ENCODE results near the gene ZNF521.

DNA sequence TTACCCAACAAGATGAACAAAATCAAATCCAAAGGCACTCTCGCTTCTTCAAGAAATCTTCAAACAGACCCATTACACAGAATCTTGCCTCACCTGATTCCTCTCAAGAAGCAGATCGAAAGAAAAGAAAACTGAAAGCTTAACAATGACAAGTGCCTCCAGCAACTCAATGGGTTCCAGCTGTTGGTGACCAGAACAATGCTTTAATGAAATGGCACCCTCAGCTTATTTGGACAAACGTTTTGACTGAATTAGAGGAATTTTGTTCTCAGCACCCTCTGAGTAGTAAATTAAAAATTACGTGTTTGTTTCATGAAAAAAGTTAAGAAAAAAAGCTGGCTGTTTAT, 211.0 kb downstream of the ZNF521 start:
- TF ChIP-seq, protein P1, sequence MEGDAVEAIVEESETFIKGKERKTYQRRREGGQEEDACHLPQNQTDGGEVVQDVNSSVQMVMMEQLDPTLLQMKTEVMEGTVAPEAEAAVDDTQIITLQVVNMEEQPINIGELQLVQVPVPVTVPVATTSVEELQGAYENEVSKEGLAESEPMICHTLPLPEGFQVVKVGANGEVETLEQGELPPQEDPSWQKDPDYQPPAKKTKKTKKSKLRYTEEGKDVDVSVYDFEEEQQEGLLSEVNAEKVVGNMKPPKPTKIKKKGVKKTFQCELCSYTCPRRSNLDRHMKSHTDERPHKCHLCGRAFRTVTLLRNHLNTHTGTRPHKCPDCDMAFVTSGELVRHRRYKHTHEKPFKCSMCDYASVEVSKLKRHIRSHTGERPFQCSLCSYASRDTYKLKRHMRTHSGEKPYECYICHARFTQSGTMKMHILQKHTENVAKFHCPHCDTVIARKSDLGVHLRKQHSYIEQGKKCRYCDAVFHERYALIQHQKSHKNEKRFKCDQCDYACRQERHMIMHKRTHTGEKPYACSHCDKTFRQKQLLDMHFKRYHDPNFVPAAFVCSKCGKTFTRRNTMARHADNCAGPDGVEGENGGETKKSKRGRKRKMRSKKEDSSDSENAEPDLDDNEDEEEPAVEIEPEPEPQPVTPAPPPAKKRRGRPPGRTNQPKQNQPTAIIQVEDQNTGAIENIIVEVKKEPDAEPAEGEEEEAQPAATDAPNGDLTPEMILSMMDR (IDR thresholded peaks at IDR 0.05) = no peak
- TF ChIP-seq POLR2A (IDR thresholded peaks at IDR 0.05) (no peak), POLR2AphosphoS5 (IDR thresholded peaks at IDR 0.05) (no peak)
